DOHH2 (cell line): Measurements from ENCODE around the gene ZNF738.

Source experiments
- CTCF ChIP-seq: fragments of 200-600 bp; sonication (generic); IDR thresholded peaks from one replicate; pipeline ENCODE4 v1.5.1; 2014; ENCODE audit warnings: antibody characterized with exemption, mild to moderate bottlenecking, low read depth, low read length; ENCODE audit not compliant: poor library complexity, severe bottlenecking
- EZH2phosphoT487 ChIP-seq: fragments of 200-600 bp; sonication (generic); IDR thresholded peaks from 2 replicates; pipeline ENCODE4 v1.6.1; 2017; ENCODE audit warnings: borderline replicate concordance, mild to moderate bottlenecking, antibody characterized with exemption, low read length, moderate library complexity, mixed read lengths

- TF ChIP-seq CTCF (no peak), EZH2phosphoT487 (no peak)
These were observed 44.1 kb upstream of the ZNF738 start for GRCh38 chr19:21314676-21315075.
